GM12878 (cell line): ENCODE data around the gene CD38. TPM values are rescaled to one million over a fixed set of nuclear protein-coding genes. Genes with fewer than 3 reads are reported as not detected.

ENCODE experiments used
- BCL3 ChIP-seq: IDR thresholded peaks from 2 replicates; pipeline ENCODE4 v1.6.1; 2011; ENCODE audit warnings: borderline replicate concordance, low read depth, mild to moderate bottlenecking, moderate library complexity, low read length; ENCODE audit not compliant: insufficient read depth, poor library complexity, severe bottlenecking
- CREB1 ChIP-seq: IDR thresholded peaks from 2 replicates; pipeline ENCODE4 v1.6.1; 2012; ENCODE audit warnings: low read depth, mild to moderate bottlenecking, inconsistent platforms
- IKZF2 ChIP-seq, 2 experiments: fragments of 450-650 bp; IDR thresholded peaks; 2 replicates each; pipeline ENCODE4 v1.6.1; 2017; ENCODE audit warnings: mild to moderate bottlenecking in 2 of 2, moderate library complexity in 2 of 2
- JUNB ChIP-seq: IDR thresholded peaks from 2 replicates; pipeline ENCODE4 v1.6.1; 2016; ENCODE audit warnings: antibody characterized with exemption, mild to moderate bottlenecking
- NR2C1 ChIP-seq: fragments of 450-650 bp; IDR thresholded peaks from 2 replicates; pipeline ENCODE4 v1.6.1; 2017; ENCODE audit warnings: antibody characterized with exemption, mild to moderate bottlenecking, moderate library complexity
- TCF7 ChIP-seq: IDR thresholded peaks from 2 replicates; pipeline ENCODE4 v1.6.1; 2014; ENCODE audit warnings: antibody characterized with exemption, borderline replicate concordance
- YBX1 ChIP-seq: fragments of 450-650 bp; IDR thresholded peaks from 2 replicates; pipeline ENCODE4 v1.6.1; 2016; ENCODE audit warnings: antibody characterized with exemption
- ZBTB33 ChIP-seq: fragments of 450-650 bp; IDR thresholded peaks from 2 replicates; pipeline ENCODE4 v1.6.1; 2017; ENCODE audit warnings: mild to moderate bottlenecking
- ZNF592 ChIP-seq: fragments of 450-650 bp; IDR thresholded peaks from 2 replicates; pipeline ENCODE4 v1.6.1; 2017; ENCODE audit warnings: mild to moderate bottlenecking, moderate library complexity
- polyA plus RNA-seq, 11 experiments: library from polyadenylated mRNA; depleted of rRNA in 4 of 11; unstranded in 6 of 11; stranded (reverse) in 5 of 11; fragments of >200 nt; fragmentation: Nextera tagmentation in 4 of 11; fragmentation: Illumina TruSeq in 1 of 11; extraction: Ambion mirVana in 4 of 11; extraction: Trizol in 1 of 11; gene quantifications; 1 replicate in 1 of 11; 2 replicates in 10 of 11; pipeline versions ENCODE4 v1.2.1 to v1.2.3, GENCODE V29; 2011 to 2016; ENCODE audit warnings: inconsistent platforms in 2 of 11, missing spikeins in 2 of 11, low read depth in 1 of 11
- total RNA-seq, 4 experiments: library from RNA; depleted of rRNA in 3 of 4; stranded (reverse); fragments of >200 nt in 3 of 4; fragmentation: Illumina TruSeq in 1 of 4; extraction: Trizol in 1 of 4; gene quantifications; 2 replicates each; pipeline versions ENCODE4 v1.2.1 to v1.2.3, GENCODE V29; 2013 to 2021
- TF ChIP-seq, protein P1 (sequence below): IDR thresholded peaks from 2 replicates; pipeline ENCODE4 v1.6.1; 2012; ENCODE audit warnings: improper control_type of control experiment, low read depth, low read length; ENCODE audit not compliant: insufficient replicate concordance
- TF ChIP-seq, protein P2 (sequence below): IDR thresholded peaks from 2 replicates; pipeline ENCODE4 v1.6.1; 2011; ENCODE audit warnings: borderline replicate concordance, low read depth, mild to moderate bottlenecking, moderate library complexity, mixed read lengths, low read length; ENCODE audit not compliant: insufficient read depth; ENCODE audit errors: extremely low read length

The CD38 gene
- total and polyA plus RNA-seq, 10 of the 15 experiments (the other 5 are each of a cell fraction or from before 2014, with no cell fraction given) = 3.5 to 39.8 (median 12.7) TPM

GRCh38 chr4:15778289-15779241 lies at the start of gene CD38 (continued):
- TF ChIP-seq, protein P1, sequence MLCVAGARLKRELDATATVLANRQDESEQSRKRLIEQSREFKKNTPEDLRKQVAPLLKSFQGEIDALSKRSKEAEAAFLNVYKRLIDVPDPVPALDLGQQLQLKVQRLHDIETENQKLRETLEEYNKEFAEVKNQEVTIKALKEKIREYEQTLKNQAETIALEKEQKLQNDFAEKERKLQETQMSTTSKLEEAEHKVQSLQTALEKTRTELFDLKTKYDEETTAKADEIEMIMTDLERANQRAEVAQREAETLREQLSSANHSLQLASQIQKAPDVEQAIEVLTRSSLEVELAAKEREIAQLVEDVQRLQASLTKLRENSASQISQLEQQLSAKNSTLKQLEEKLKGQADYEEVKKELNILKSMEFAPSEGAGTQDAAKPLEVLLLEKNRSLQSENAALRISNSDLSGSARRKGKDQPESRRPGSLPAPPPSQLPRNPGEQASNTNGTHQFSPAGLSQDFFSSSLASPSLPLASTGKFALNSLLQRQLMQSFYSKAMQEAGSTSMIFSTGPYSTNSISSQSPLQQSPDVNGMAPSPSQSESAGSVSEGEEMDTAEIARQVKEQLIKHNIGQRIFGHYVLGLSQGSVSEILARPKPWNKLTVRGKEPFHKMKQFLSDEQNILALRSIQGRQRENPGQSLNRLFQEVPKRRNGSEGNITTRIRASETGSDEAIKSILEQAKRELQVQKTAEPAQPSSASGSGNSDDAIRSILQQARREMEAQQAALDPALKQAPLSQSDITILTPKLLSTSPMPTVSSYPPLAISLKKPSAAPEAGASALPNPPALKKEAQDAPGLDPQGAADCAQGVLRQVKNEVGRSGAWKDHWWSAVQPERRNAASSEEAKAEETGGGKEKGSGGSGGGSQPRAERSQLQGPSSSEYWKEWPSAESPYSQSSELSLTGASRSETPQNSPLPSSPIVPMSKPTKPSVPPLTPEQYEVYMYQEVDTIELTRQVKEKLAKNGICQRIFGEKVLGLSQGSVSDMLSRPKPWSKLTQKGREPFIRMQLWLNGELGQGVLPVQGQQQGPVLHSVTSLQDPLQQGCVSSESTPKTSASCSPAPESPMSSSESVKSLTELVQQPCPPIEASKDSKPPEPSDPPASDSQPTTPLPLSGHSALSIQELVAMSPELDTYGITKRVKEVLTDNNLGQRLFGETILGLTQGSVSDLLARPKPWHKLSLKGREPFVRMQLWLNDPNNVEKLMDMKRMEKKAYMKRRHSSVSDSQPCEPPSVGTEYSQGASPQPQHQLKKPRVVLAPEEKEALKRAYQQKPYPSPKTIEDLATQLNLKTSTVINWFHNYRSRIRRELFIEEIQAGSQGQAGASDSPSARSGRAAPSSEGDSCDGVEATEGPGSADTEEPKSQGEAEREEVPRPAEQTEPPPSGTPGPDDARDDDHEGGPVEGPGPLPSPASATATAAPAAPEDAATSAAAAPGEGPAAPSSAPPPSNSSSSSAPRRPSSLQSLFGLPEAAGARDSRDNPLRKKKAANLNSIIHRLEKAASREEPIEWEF = no peak
- no peak for TF ChIP-seq JUNB
- TF ChIP-seq CREB1 = peak; percentile 19; the same call in 1 of the 2 replicates
- TF ChIP-seq, protein P2, sequence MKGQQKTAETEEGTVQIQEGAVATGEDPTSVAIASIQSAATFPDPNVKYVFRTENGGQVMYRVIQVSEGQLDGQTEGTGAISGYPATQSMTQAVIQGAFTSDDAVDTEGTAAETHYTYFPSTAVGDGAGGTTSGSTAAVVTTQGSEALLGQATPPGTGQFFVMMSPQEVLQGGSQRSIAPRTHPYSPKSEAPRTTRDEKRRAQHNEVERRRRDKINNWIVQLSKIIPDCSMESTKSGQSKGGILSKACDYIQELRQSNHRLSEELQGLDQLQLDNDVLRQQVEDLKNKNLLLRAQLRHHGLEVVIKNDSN = no peak
- no peak for TF ChIP-seq ZBTB33
- TF ChIP-seq TCF7 = no peak
- no peak for TF ChIP-seq ZNF592
- TF ChIP-seq IKZF2 (IDR thresholded peaks at IDR 0.05) = peak; percentile 20 to 60; a peak in 3 of 4 replicates
- TF ChIP-seq NR2C1 = 0 out of 2 replicates have a peak, but pooled peaks have one; percentile 9
- peak; percentile 51 for TF ChIP-seq BCL3
- TF ChIP-seq YBX1 = no peak
